DLD1 (cell line): Measurements from ENCODE around the gene SRGAP2B.
"Not testable (repeated sequence)": the region's sequence is repeated elsewhere in the genome, so short reads cannot be mapped to it uniquely, and the experiment has no call there.

Source experiments
- in situ Hi-C: cut with HindIII; loops from 2 replicates; pipeline ENCODE4 v1.10.0; 2017; ENCODE audit warnings: low sequenced_read_pairs

SRGAP2B gene

GRCh38 chr1:145047553-145047952 is 47.6 kb downstream of the SRGAP2B start:
- in situ Hi-C loops, result not testable (repeated sequence)

GRCh38 chr1:145045571-145046273 is 49.4 kb downstream of the SRGAP2B start:
- in situ Hi-C loops, result not testable (repeated sequence)

GRCh38 chr1:145041519-145041918 is 53.6 kb downstream of the SRGAP2B start:
- in situ Hi-C loops, result not testable (repeated sequence)

GRCh38 chr1:145036019-145036418 is 59.1 kb downstream of the SRGAP2B start:
- in situ Hi-C loops, result not testable (repeated sequence)

GRCh38 chr1:145033523-145033922 is 61.6 kb downstream of the SRGAP2B start:
- in situ Hi-C loops, result not testable (repeated sequence)

DNA sequence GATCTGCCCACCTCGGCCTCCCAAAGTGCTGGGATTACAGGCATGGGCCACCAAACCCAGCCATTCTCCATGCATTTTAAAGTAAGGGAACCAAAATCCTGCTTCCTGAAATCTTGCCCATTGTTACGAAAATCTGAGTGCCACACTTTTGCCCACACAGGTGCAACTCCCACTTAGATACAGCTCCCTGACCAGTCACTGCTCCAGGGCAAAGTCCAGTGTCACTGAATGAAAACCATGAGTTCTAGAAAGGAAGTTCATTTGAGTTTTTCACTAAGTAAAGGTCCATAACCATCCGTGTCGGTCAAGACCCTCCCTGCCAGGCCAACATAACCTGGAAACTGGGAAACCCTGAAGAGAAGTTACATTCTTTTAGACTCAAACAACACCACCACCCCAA is 67.9 kb downstream of the SRGAP2B start:
- in situ Hi-C loops, result not testable (repeated sequence)

DNA sequence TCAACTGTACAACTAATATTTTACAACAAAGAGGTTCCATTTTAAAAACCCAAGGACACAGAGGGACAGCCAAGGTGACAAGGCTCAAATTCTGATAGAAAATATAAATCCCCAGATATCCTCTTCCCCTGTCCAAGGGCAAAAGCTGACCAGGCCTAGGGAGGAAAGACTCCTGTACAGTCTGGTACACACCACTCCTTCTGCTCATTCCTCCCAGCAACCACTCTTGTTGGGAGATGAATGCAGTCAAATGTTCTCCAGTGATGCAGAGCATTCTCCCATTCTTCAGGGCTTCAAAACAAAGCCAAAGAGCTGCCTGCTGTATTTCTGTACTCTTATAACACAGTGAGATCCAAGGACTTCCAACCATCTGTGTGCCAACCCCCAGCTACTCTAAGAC is 69.8 kb downstream of the SRGAP2B start:
- in situ Hi-C loops, result not testable (repeated sequence)

DNA sequence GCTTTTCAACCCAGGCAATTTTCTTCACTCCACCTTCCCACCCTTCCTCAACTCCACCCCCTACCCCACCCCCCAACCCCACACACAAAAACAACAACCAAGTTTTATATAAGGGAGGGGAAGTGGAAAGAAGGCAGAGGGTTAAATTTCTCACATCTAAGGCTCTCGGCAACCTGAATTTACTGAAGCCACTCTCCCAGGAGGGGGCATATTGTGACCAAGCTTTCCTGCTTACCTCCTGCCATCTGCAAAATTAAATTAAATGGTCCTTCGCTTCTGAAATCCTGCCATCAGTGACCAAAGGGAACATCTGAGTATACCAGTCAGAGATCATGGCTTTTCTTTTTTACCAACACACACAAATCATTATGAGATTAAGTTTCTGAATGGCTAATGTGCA is 72.9 kb downstream of the SRGAP2B start:
- in situ Hi-C loops, result not testable (repeated sequence)

DNA sequence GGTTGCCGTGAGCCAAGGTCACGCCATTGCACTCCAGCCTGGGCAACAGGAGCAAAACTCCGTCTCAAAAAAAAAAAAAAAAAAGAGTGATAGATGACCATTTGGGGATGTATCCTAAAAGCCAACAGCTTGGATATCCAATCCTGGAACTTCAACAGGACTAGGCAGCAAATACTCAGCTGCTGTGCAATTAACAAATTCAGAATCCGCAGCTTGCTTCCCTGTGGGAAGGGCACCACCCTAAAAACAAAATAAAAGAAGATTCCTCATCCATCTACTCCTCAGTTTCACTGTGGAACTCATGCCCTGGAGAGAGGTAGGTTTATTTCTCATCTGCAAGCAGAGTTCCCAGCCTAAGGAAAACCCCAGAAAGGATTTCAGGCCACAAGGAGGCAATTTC is 73.4 kb downstream of the SRGAP2B start:
- in situ Hi-C loops, result not testable (repeated sequence)

DNA sequence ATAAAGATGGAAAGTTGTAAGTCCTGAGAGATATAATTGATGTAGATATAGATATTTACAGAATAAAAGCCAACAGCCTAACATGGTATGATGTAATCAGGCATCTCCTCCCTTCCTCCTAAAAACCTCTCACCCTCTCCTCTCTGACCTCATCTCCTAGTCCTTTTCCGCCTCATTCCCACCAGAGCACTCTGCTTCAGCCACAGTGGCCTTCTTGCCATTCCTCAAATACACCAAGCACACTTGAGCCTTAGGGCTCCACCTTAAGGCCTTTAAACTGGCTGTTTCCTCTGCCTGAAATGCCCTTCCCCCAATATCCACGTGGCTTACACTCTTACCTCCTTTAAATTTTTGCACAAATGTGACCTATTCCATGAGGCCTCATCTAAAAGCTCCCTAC is 75.4 kb downstream of the SRGAP2B start:
- in situ Hi-C loops, result not testable (repeated sequence)

DNA sequence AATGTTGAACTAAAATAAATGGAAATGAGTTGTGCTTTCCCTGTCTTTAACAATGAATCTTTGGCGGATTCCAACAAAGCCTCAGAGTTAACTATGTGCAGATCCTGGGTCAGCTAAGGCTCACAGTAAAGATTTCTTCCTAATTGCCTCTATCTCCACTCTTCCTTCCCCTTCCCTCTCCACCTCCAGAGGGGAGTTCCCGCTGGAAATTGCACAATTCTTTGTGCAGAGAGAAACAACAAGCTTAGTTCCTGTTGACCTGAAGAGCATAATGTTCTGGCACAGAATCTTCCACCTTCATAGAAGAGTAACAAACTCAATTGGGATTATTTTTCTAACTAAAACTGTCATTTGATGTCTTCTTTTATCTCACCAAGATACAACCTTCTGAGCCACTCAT is 77.4 kb downstream of the SRGAP2B start:
- in situ Hi-C loops, result not testable (repeated sequence)

DNA sequence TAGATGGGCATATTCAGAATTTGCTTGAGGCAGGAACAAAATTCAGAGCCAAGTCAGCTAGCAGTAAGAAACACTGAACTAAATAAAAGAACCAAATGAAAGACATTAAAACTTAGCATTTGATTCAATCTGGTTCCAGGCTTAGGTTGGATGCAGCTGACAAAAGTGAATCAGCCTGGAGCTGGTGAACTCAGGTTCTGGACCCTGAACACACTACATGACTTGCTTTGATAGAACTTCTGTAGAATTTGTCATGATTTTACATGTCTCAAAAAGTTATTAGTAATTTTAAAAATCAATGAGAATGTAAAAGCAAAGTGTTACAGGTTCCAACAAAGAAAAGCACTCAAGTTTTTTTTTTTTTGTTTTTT is 78.7 kb downstream of the SRGAP2B start:
- in situ Hi-C loops, result not testable (repeated sequence)

- in situ Hi-C loops, result not testable (repeated sequence)
These were observed 79.2 kb downstream of the SRGAP2B start for GRCh38 chr1:145015744-145016491.

GRCh38 chr1:145013353-145013752 is 81.8 kb downstream of the SRGAP2B start:
- in situ Hi-C loops, result not testable (repeated sequence)

- in situ Hi-C loops, result not testable (repeated sequence)
These were observed 83.3 kb downstream of the SRGAP2B start for GRCh38 chr1:145011811-145012210.

GRCh38 chr1:145010580-145010979 is 84.5 kb downstream of the SRGAP2B start:
- in situ Hi-C loops, result not testable (repeated sequence)

- in situ Hi-C loops, result not testable (repeated sequence)
These were observed 85.2 kb downstream of the SRGAP2B start for GRCh38 chr1:145009928-145010327.

GRCh38 chr1:145008388-145008787 is 86.7 kb downstream of the SRGAP2B start:
- in situ Hi-C loops, result not testable (repeated sequence)

GRCh38 chr1:145005142-145005541 is 90.0 kb downstream of the SRGAP2B start:
- in situ Hi-C loops, result not testable (repeated sequence)

GRCh38 chr1:145001381-145001780 is 93.7 kb downstream of the SRGAP2B start:
- in situ Hi-C loops, result not testable (repeated sequence)

DNA sequence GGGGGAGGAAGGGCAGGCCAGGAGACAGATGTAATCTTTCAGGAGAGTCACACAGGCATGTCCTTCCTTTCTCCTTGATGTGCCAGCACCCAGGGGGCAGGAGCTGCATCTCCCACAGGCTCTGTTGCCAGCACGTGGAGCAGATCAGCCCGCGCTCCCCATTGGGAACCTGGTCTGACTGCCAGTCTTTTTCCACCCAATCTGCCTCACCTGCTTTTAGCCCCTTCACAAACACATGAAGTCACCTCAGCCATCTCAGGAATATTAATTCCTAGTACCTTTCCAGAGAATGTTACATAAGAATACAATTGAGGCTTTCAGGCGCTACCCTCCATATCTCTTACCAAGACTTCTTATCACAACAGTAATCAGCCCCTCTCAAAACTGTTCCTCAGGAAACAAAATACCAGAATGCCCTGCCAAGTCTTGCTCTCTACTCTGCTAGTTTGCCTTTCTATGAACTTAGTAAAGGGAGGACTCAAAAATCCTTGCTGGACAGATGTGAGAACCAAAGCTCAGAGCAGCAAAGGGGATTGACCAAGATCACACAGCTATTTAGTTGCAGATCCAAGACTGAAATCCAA is 94.3 kb downstream of the SRGAP2B start:
- in situ Hi-C loops, result not testable (repeated sequence)
